HepG2 (cell line): Measurements from ENCODE around the gene XG. TPM values are rescaled to one million over a fixed set of nuclear protein-coding genes. Genes with fewer than 3 reads are reported as not detected.

Experiments
- ATF2 ChIP-seq: sonication (generic); formaldehyde crosslinking; IDR thresholded peaks from 2 replicates; pipeline ENCODE4 v1.4.0; 2020; ENCODE audit warnings: missing genetic modification reagents
- E2F2 ChIP-seq: sonication (generic); formaldehyde crosslinking; IDR thresholded peaks from 2 replicates; pipeline ENCODE4 v1.4.0; 2020; ENCODE audit warnings: missing genetic modification reagents, borderline replicate concordance
- NFE2 ChIP-seq: sonication (generic); formaldehyde crosslinking; IDR thresholded peaks from 2 replicates; pipeline ENCODE4 v1.4.0; 2020; ENCODE audit warnings: missing genetic modification reagents
- PRDM10 ChIP-seq: sonication (generic); formaldehyde crosslinking; IDR thresholded peaks from 2 replicates; pipeline ENCODE4 v1.4.0; 2020; ENCODE audit warnings: low read depth, missing genetic modification reagents
- SIX1 ChIP-seq: sonication (generic); formaldehyde crosslinking; IDR thresholded peaks from 2 replicates; pipeline ENCODE4 v1.4.0; 2020; ENCODE audit warnings: missing genetic modification reagents, borderline replicate concordance
- ZBTB2 ChIP-seq: sonication (generic); formaldehyde crosslinking; IDR thresholded peaks from 2 replicates; pipeline ENCODE4 v1.8.0; 2022; ENCODE audit warnings: low read depth, missing genetic modification reagents
- ZNF17 ChIP-seq: sonication (generic); formaldehyde crosslinking; IDR thresholded peaks from 2 replicates; pipeline ENCODE4 v1.5.0; 2020; ENCODE audit warnings: mild to moderate bottlenecking, missing genetic modification reagents
- ZNF556 ChIP-seq: sonication (generic); formaldehyde crosslinking; IDR thresholded peaks from 2 replicates; pipeline ENCODE4 v1.4.0; 2020; ENCODE audit warnings: mild to moderate bottlenecking, missing genetic modification reagents, borderline replicate concordance
- ZNF616 ChIP-seq: sonication (generic); formaldehyde crosslinking; IDR thresholded peaks from 2 replicates; pipeline ENCODE4 v1.5.0; 2020; ENCODE audit warnings: low read depth, mild to moderate bottlenecking, missing genetic modification reagents
- polyA plus RNA-seq, 8 experiments: library from polyadenylated mRNA; depleted of rRNA in 3 of 8; stranded (reverse) in 7 of 8; unstranded in 1 of 8; fragments of >200 nt; fragmentation: Illumina TruSeq in 4 of 8; extraction: Trizol in 4 of 8; gene quantifications; 2 replicates each; pipeline versions ENCODE4 v1.2.1 to v1.2.3, GENCODE V29; 2011 to 2016; ENCODE audit warnings: low read depth in 4 of 8, missing spikeins in 1 of 8, mixed read lengths in 1 of 8; ENCODE audit not compliant: insufficient read depth in 1 of 8
- total RNA-seq, 5 experiments: library from RNA; depleted of rRNA; stranded (reverse); fragments of >200 nt; fragmentation: Illumina TruSeq; extraction: Trizol; gene quantifications; 2 replicates each; pipeline ENCODE4 v1.2.3, GENCODE V29; 2016; ENCODE audit warnings: low read depth in 1 of 5

XG gene
- total and polyA plus RNA-seq, 2 of the 13 experiments (the other 11 are each of a cell fraction or from before 2014, with no cell fraction given) = not detected

GRCh38 chrX:2846992-2847391 is 95.2 kb downstream of the XG start (continued):
- TF ChIP-seq NFE2 = no peak
- no peak for TF ChIP-seq SIX1 (CRISPR knock-in tag)
- TF ChIP-seq ZNF17 (CRISPR knock-in tag) = no peak
- no peak for TF ChIP-seq ZNF556 (CRISPR knock-in tag)
- no peak for TF ChIP-seq ZBTB2 (CRISPR knock-in tag)
- no peak for TF ChIP-seq ATF2
- no peak for TF ChIP-seq ZNF616 (CRISPR knock-in tag)
- no peak for TF ChIP-seq PRDM10 (CRISPR knock-in tag)
- TF ChIP-seq E2F2 (CRISPR knock-in tag) = no peak
